T-cell (primary cell): ENCODE data around the gene CD180. TPM values are rescaled to one million over a fixed set of nuclear protein-coding genes. Genes with fewer than 3 reads are reported as not detected.

Experiments used
- ATAC-seq, 4 experiments: fragments of 200-7000 bp in 3 of 4; fragments of 150-1000 bp in 1 of 4; cut with Tn5 transposase; replicated peaks in 1 of 4; 1 replicate in 3 of 4; 2 replicates in 1 of 4; pipeline ENCODE4 v1.10.0; 2021; ENCODE audit warnings: moderate library complexity in 3 of 4, mild to moderate bottlenecking in 2 of 4, moderate number of reproducible peaks in 1 of 4
- CTCF ChIA-PET, 2 donors: fragments of 300-600 bp; sonication (Branson Sonifier 250); formaldehyde crosslinking; loops; one replicate each; lab custom pipeline; 2022; ENCODE audit warnings: antibody characterized with exemption in 2 of 2; lab: Charles Lee
- POLR2A ChIA-PET, 2 donors: fragments of 300-600 bp; sonication (Branson Sonifier 250); formaldehyde crosslinking; loops; one replicate each; lab custom pipeline; 2022; ENCODE audit warnings: antibody characterized with exemption in 2 of 2; lab: Charles Lee
- DNase-seq, 35 experiments: peaks; one replicate each; pipeline versions ENCODE4 v3.0.0 to v3.0.0-alpha.2; 2013 to 2023
- H3K27ac ChIP-seq: one replicate; pipeline ENCODE4 v1.5.1; 2013; ENCODE audit warnings: low read length
- H3K27me3 ChIP-seq, 2 experiments: replicated peaks in 1 of 2; 1 replicate in 1 of 2; 2 replicates in 1 of 2; pipeline versions ENCODE4 v1.6.1 to v1.7.0; 2013; ENCODE audit warnings: low read length in 1 of 2, mixed read lengths in 1 of 2; ENCODE audit not compliant: control insufficient read depth in 2 of 2, insufficient read depth in 2 of 2; ENCODE audit errors: extremely low read depth in 1 of 2
- H3K36me3 ChIP-seq, 2 donors: 1 replicate in 1 of 2; 2 replicates in 1 of 2; pipeline versions ENCODE4 v1.6.1 to v1.7.0; 2013; ENCODE audit warnings: low read length in 1 of 2; ENCODE audit not compliant: control insufficient read depth in 2 of 2, insufficient read depth in 1 of 2; ENCODE audit errors: extremely low read depth in 1 of 2
- H3K4me1 ChIP-seq, 2 experiments: 1 replicate in 1 of 2; 2 replicates in 1 of 2; pipeline versions ENCODE4 v1.6.1 to v1.7.0; 2013; ENCODE audit warnings: low read length in 2 of 2, mixed read lengths in 1 of 2; ENCODE audit not compliant: insufficient read depth in 2 of 2, control insufficient read depth in 1 of 2; ENCODE audit errors: extremely low read depth in 1 of 2
- H3K4me3 ChIP-seq, 2 donors: 1 replicate in 1 of 2; 2 replicates in 1 of 2; pipeline versions ENCODE4 v1.5.1 to v1.7.0; 2013; ENCODE audit warnings: mild to moderate bottlenecking in 2 of 2, low read length in 1 of 2, moderate library complexity in 1 of 2; ENCODE audit not compliant: control insufficient read depth in 1 of 2; ENCODE audit errors: extremely low read depth in 1 of 2
- H3K9me3 ChIP-seq: 2 replicates; pipeline ENCODE4 v1.7.0; 2013
- H3K27ac Mint-ChIP-seq, 2 donors: one replicate each; pipeline ENCODE4 v1.8.0; 2020 to 2021; ENCODE audit warnings: mild to moderate bottlenecking in 2 of 2, mixed read lengths in 2 of 2
- H3K27me3 Mint-ChIP-seq, 2 donors: one replicate each; pipeline ENCODE4 v1.8.0; 2021 to 2022; ENCODE audit warnings: mixed read lengths in 2 of 2
- H3K36me3 Mint-ChIP-seq: one replicate; pipeline ENCODE4 v1.8.0; 2021; ENCODE audit warnings: mixed read lengths
- H3K4me1 Mint-ChIP-seq, 3 donors: one replicate each; pipeline ENCODE4 v1.8.0; 2020 to 2022; ENCODE audit warnings: mixed read lengths in 3 of 3, mild to moderate bottlenecking in 1 of 3
- H3K4me3 Mint-ChIP-seq, 3 donors: one replicate each; pipeline ENCODE4 v1.8.0; 2020 to 2022; ENCODE audit warnings: mild to moderate bottlenecking in 3 of 3, mixed read lengths in 3 of 3, moderate library complexity in 3 of 3
- H3K9me3 Mint-ChIP-seq, 3 donors: one replicate each; pipeline ENCODE4 v1.8.0; 2020 to 2022; ENCODE audit warnings: mixed read lengths in 3 of 3
- WGBS: methylation state at CpG from one replicate; pipeline ENCODE4 v1.1.5; 2013; ENCODE audit warnings: missing lambda C conversion rate; ENCODE audit not compliant: insufficient coverage; 5-methylcytosine and 5-hydroxymethylcytosine counted together
- total RNA-seq, 35 experiments: library from RNA in 6 of 35; stranded (reverse) in 6 of 35; fragments of 120-200 nt in 1 of 35; gene quantifications; one replicate each; pipeline versions ENCODE4 v1.2.1 to v1.2.4 and lab custom pipeline; 2013 to 2026

The CD180 gene
- total RNA-seq, 5 donors from 2014 or later (not counting 1 experiment from before 2014, with no cell fraction given) = 0.16 to 1.3 (median 0.73) TPM

- POLR2A ChIA-PET = no interaction called here
- H3K36me3 Mint-ChIP-seq = no peaks in the 10 kb centered on the region
- H3K27ac Mint-ChIP-seq = no peak overlapping the region
- H3K27me3 ChIP-seq = no peaks in the 10 kb centered on the region
- CTCF ChIA-PET = no interaction called here
- no peaks in the 10 kb centered on the region for H3K4me1 ChIP-seq
- peaks cover 0 to 5% (median 3%) of the 10 kb centered on the region in 3 donors for H3K4me1 Mint-ChIP-seq
- no peaks in the 10 kb centered on the region for H3K9me3 Mint-ChIP-seq
- H3K27me3 Mint-ChIP-seq = no peaks in the 10 kb centered on the region
- DNase-seq (no peak), ATAC-seq (no peak)
- no peaks in the 10 kb centered on the region for H3K9me3 ChIP-seq
- H3K36me3 ChIP-seq = no peaks in the 10 kb centered on the region
- H3K4me3 ChIP-seq = no peak overlapping the region
- no peak overlapping the region for H3K4me3 Mint-ChIP-seq
- no peak overlapping the region for H3K27ac ChIP-seq
Observed at GRCh38 chr5:67241326-67241725, 44.7 kb upstream of the CD180 start.

GRCh38 chr5:67240846-67241245 lies 44.2 kb upstream of the CD180 start:
- CTCF ChIA-PET = interaction anchor here in 1 of 2 donors (1.2 kb wide), 1 partner anchor 9 kb away, joined by 5 read pairs; no protein-coding TSS in a partner anchor
- Mint-ChIP-seq H3K36me3 (no peaks in the 10 kb centered on the region), H3K27ac (no peak overlapping the region), H3K27me3 (no peaks in the 10 kb centered on the region), H3K9me3 (no peaks in the 10 kb centered on the region), H3K4me1 (peaks cover 0 to 5% (median 3%) of the 10 kb centered on the region in 3 donors), H3K4me3 (no peak overlapping the region)
- Histone ChIP-seq H3K4me1 (no peaks in the 10 kb centered on the region), H3K4me3 (no peak overlapping the region), H3K27ac (no peak overlapping the region), H3K27me3 (no peaks in the 10 kb centered on the region), H3K9me3 (no peaks in the 10 kb centered on the region), H3K36me3 (no peaks in the 10 kb centered on the region)
- ATAC-seq (no peak), DNase-seq (no peak)
- POLR2A ChIA-PET = no interaction called here
- WGBS = no CpG with 5 or more reads among the region's 3 CpGs

DNA sequence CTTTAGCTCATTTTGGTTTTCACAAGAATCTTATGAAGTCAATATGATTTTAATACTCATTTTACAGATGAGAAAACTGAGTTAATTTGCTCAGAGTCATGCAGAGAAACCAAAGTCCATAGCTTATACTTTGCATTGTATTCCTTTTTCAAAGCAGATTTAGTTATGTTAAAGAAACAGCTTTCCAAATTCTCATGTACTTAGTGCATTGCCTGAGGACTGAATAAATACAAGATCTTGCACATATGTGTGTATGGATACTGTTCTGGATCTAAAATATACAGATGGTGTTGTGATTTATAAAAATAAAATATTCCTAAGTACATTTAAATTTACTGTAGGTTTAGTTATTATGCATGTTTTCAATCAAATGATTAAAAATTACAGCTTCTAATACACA lies 43.5 kb upstream of the CD180 start:
- ChIA-PET CTCF (interaction anchor here (0.6 to 1.2 kb wide), 6 partner anchors 8 to 1262 kb away, joined by 3 to 5 read pairs (median 4); no protein-coding TSS in a partner anchor), POLR2A (interaction anchor here in 1 of 2 donors (0.6 to 0.7 kb wide), 3 partner anchors 38 to 1063 kb away, joined by 4 to 7 read pairs (median 5); no protein-coding TSS in a partner anchor)
- Histone ChIP-seq H3K9me3 (no peaks in the 10 kb centered on the region), H3K4me3 (no peak overlapping the region), H3K36me3 (no peaks in the 10 kb centered on the region), H3K27me3 (no peaks in the 10 kb centered on the region), H3K4me1 (no peaks in the 10 kb centered on the region), H3K27ac (no peak overlapping the region)
- DNase-seq (no peak), ATAC-seq (no peak)
- no peak overlapping the region for H3K27ac Mint-ChIP-seq
- peaks cover 0 to 5% of the 10 kb centered on the region in 2 donors for H3K27me3 Mint-ChIP-seq
- no peaks in the 10 kb centered on the region for H3K36me3 Mint-ChIP-seq
- H3K4me3 Mint-ChIP-seq = no peak overlapping the region
- H3K9me3 Mint-ChIP-seq = no peaks in the 10 kb centered on the region
- H3K4me1 Mint-ChIP-seq = peaks cover 0 to 2% (median 0%) of the 10 kb centered on the region in 3 donors

- H3K36me3 Mint-ChIP-seq = no peaks in the 10 kb centered on the region
- no peak overlapping the region for H3K27ac Mint-ChIP-seq
- WGBS = 88% methylated on average over 6 of the region's 8 CpGs
- DNase-seq = no peak
- H3K4me3 ChIP-seq = no peak overlapping the region
- H3K4me3 Mint-ChIP-seq = no peak overlapping the region
- POLR2A ChIA-PET = no interaction called here
- no peaks in the 10 kb centered on the region for H3K4me1 ChIP-seq
- no peaks in the 10 kb centered on the region for H3K9me3 Mint-ChIP-seq
- no peaks in the 10 kb centered on the region for H3K9me3 ChIP-seq
- peaks cover 0 to 3% of the 10 kb centered on the region in 2 experiments for H3K27me3 ChIP-seq
- peaks cover 0 to 2% (median 0%) of the 10 kb centered on the region in 3 donors for H3K4me1 Mint-ChIP-seq
- CTCF ChIA-PET = no interaction called here
- no peak for ATAC-seq
- no peaks in the 10 kb centered on the region for H3K36me3 ChIP-seq
- peaks cover 0 to 8% of the 10 kb centered on the region in 2 donors for H3K27me3 Mint-ChIP-seq
- no peak overlapping the region for H3K27ac ChIP-seq
Observed at GRCh38 chr5:67238191-67238590, 41.6 kb upstream of the CD180 start.

DNA sequence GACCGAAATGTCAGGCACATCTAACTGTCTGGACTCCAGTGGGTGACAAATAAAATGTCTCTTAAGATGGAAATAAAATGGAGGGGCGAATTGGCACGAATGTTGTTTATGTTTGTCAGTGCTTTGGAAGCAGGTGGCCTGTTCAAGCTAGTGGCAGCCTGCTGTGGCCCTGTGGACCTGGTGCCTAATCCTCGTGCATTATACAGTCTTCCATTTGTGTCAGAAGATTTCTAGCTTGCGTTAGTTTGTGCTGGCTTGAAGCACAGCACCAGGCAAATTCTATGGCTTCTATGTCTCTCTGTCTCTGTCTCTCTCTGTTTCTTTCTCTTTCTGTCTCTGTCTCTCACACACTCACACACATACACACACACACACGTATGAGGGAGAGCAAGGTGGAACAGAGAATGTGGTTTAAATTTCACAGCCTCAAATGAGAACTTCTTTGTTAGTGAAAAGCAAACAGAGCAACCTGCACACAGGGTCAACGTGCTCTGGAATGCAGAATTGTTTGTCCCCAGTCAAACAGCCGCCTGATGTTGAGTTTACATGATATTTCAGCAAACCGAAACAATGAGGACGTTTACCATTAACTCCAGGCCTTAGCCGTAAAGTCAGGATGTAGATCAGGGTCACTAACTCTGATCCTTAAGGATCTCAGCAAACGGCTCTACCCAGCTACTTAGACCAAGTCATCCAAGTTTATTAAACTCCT lies 39.0 kb upstream of the CD180 start:
- no peak overlapping the region for H3K4me3 Mint-ChIP-seq
- POLR2A ChIA-PET = no interaction called here
- no peaks in the 10 kb centered on the region for H3K36me3 ChIP-seq
- H3K36me3 Mint-ChIP-seq = no peaks in the 10 kb centered on the region
- no peaks in the 10 kb centered on the region for H3K4me1 ChIP-seq
- DNase-seq (no peak), ATAC-seq (no peak)
- H3K27ac ChIP-seq = no peak overlapping the region
- peaks cover 0 to 8% of the 10 kb centered on the region in 2 donors for H3K27me3 Mint-ChIP-seq
- H3K9me3 Mint-ChIP-seq = no peaks in the 10 kb centered on the region
- H3K4me3 ChIP-seq = no peak overlapping the region
- CTCF ChIA-PET = interaction anchor here in 1 of 2 donors (1.0 to 1.4 kb wide), 2 partner anchors 11 to 13 kb away, joined by 3 read pairs; no protein-coding TSS in a partner anchor
- no peaks in the 10 kb centered on the region for H3K4me1 Mint-ChIP-seq
- WGBS = 92% methylated on average over 10 of the region's 12 CpGs
- no peak overlapping the region for H3K27ac Mint-ChIP-seq
- H3K27me3 ChIP-seq = peaks cover 0 to 3% of the 10 kb centered on the region in 2 experiments
- H3K9me3 ChIP-seq = no peaks in the 10 kb centered on the region

DNA sequence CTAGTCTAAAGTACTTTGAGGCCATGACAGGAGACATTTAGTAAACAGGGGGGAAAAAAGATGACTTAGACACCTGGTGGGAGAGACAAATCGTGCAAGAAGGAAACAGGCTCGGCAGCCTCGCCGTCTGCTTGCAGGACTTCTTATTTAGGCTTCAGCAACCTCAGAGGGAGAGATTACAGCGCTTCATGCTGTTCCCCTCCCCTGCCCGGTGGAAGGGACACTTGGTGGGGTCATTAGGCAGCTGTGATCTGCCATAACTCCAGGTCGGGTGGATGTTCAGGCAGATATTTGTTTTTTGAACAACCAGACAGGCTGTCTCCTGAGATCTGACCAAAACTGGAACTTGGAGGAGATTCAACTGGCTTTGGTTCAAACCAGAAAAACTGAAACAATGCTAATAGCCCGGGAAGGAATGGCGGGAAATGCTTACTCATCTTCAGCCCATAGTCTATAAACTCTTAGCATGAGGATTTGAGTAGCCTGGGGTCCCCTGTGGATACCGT lies 38.1 kb upstream of the CD180 start:
- H3K4me1 ChIP-seq = no peaks in the 10 kb centered on the region
- H3K4me1 Mint-ChIP-seq = peaks cover 0 to 2% (median 0%) of the 10 kb centered on the region in 3 donors
- no peak for ATAC-seq
- H3K27ac ChIP-seq = no peak overlapping the region
- WGBS = 45% methylated on average over 4 of the region's 10 CpGs
- no peak for DNase-seq
- no peaks in the 10 kb centered on the region for H3K9me3 Mint-ChIP-seq
- no peaks in the 10 kb centered on the region for H3K9me3 ChIP-seq
- H3K27me3 ChIP-seq = peaks cover 0 to 3% of the 10 kb centered on the region in 2 experiments
- POLR2A ChIA-PET = interaction anchor here in 1 of 2 donors (0.6 kb wide), 1 partner anchor 23 kb away, joined by 3 read pairs; no protein-coding TSS in a partner anchor
- no peaks in the 10 kb centered on the region for H3K36me3 ChIP-seq
- H3K4me3 Mint-ChIP-seq = no peak overlapping the region
- H3K27ac Mint-ChIP-seq = no peak overlapping the region
- no peaks in the 10 kb centered on the region for H3K36me3 Mint-ChIP-seq
- CTCF ChIA-PET = interaction anchor here in 1 of 2 donors (1.4 kb wide), 1 partner anchor 12 kb away, joined by 3 read pairs; no protein-coding TSS in a partner anchor
- peaks cover 0 to 8% of the 10 kb centered on the region in 2 donors for H3K27me3 Mint-ChIP-seq
- no peak overlapping the region for H3K4me3 ChIP-seq
